Cardiac septum (tissue), 1 donor: ENCODE results near the gene APC2. TPM values are rescaled to one million over a fixed set of nuclear protein-coding genes. Genes with fewer than 3 reads are reported as not detected.

ENCODE experiments used
- DNase-seq: peaks from one replicate; pipeline ENCODE4 v3.0.0-alpha.2; 2020; ENCODE audit warnings: low spot score
- intact Hi-C: fragments of 100-400 bp; cut with DNase I; formaldehyde crosslinking; loops from one replicate; pipeline ENCODE4 v1.14.0; 2022
- long read RNA-seq: library from polyadenylated mRNA; unstranded; transcript quantifications from one replicate; pipeline ENCODE4 v2.0.0, GENCODE V29; 2021
- total RNA-seq: library from RNA; stranded (reverse); fragmentation: NEBNext Ultra II Directional; extraction: Animal tissue kit (Norgen Biotek cat#: 25700); gene quantifications from one replicate; pipeline ENCODE4 v1.2.1, GENCODE V29; 2021
- donor health status: DM: no; HTN: no; CAD: no.

Gene APC2, protein sequence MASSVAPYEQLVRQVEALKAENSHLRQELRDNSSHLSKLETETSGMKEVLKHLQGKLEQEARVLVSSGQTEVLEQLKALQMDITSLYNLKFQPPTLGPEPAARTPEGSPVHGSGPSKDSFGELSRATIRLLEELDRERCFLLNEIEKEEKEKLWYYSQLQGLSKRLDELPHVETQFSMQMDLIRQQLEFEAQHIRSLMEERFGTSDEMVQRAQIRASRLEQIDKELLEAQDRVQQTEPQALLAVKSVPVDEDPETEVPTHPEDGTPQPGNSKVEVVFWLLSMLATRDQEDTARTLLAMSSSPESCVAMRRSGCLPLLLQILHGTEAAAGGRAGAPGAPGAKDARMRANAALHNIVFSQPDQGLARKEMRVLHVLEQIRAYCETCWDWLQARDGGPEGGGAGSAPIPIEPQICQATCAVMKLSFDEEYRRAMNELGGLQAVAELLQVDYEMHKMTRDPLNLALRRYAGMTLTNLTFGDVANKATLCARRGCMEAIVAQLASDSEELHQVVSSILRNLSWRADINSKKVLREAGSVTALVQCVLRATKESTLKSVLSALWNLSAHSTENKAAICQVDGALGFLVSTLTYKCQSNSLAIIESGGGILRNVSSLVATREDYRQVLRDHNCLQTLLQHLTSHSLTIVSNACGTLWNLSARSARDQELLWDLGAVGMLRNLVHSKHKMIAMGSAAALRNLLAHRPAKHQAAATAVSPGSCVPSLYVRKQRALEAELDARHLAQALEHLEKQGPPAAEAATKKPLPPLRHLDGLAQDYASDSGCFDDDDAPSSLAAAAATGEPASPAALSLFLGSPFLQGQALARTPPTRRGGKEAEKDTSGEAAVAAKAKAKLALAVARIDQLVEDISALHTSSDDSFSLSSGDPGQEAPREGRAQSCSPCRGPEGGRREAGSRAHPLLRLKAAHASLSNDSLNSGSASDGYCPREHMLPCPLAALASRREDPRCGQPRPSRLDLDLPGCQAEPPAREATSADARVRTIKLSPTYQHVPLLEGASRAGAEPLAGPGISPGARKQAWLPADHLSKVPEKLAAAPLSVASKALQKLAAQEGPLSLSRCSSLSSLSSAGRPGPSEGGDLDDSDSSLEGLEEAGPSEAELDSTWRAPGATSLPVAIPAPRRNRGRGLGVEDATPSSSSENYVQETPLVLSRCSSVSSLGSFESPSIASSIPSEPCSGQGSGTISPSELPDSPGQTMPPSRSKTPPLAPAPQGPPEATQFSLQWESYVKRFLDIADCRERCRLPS (N-terminal part only)
- total RNA-seq: 0.08 TPM
- long read RNA-seq, partial matches to known transcripts: 0 of 5 reads
- long read RNA-seq, other reads (novel, unspliced or antisense): 5 of 5 reads

GRCh38 chr19:1449467-1450442 lies at the start of gene APC2:
TSS of gene APC2 (plus strand) at chr19:1450121. CDS start at chr19:1453002, 2,881 bp downstream.
- intact Hi-C loops: loop anchor here (10.0 kb wide), 1 partner anchor 135 kb away; no protein-coding TSS in a partner anchor
- no peak for DNase-seq

DNA sequence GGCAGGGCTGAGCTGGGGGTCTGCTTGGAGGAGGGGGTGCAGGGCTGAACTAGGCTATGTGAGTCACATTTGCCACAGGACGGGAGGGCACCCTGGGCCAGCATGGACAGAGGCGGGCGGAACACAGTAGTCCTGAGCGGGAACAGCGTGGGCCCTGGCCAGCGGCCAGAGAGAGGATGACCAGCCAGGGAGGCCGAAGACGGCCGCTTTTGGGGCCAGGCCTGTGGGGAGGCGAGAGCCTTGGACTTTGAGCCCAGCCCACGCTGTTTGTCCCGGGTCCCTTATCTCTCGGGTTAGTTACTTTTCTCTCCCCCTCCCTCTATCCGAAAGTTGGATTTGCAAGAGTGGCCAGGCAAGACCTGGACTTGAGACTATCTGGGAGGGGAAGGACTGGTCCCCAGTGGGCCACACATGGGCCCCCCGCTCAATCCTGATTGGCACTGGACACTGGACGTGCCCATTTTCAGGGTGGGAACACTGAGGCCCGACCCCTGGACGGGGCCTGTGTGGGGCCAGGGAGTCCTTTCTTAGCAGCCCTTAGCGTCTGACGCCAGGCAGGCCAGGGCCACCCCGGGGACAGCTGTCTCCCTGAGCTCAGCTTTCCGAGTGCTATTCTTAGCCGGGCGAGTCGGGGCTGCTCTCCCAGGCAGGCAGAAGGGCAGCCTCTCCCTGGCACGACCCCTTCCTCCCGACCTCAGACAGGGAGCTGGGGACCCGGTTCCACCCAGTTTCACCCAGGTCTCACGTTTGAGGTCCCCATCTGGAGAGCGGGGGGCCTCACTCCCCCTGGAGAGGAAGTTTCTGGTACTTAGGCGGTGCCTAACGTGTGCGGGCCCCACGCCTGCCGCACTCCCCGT lies 49.4 kb upstream of the APC2 start:
- DNase-seq: peak; percentile 88
- intact Hi-C loops: no loop called here

GRCh38 chr19:1401138-1401888 lies 48.6 kb upstream of the APC2 start, which contains the start of gene GAMT:
TSS of gene GAMT (minus strand) at chr19:1401542. CDS start at chr19:1401476, 66 bp downstream.
- intact Hi-C loops: no loop called here
- no peak for DNase-seq

GRCh38 chr19:1401889-1402217 lies 48.1 kb upstream of the APC2 start:
- DNase-seq: no peak
- intact Hi-C loops: no loop called here

DNA sequence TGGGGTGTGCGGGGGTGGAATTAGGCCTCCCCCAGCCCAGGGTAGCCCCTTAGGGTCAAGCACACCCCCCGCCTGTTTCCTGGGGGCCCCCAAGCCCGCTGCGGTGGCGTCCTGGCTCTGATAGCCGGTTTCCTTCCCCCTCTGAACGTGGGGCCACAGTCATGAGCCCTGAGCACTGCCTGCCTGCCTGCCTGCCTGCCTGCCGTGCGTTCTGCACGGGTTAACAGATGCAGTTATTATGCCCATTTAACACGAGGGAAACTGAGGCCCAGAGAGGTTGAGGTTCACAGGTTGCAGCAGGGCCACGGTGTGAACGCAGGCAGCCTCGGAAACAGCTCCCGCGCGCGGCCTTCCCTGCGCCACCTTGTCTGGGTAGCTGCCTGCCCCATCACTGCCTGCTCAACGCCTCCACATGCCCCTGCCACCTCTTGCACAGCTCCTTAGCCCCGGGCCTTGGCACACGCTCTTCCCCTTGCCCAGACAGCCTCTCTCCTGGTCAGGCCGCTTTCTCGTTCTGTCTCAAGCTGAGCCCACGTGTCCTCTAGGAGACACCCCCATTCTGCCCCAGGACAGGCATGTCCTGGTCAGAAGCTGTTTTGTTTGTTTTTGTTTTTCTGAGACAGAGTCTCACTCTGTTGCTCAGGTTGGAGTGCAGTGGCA lies 47.4 kb upstream of the APC2 start:
- no peak for DNase-seq
- intact Hi-C loops: no loop called here

DNA sequence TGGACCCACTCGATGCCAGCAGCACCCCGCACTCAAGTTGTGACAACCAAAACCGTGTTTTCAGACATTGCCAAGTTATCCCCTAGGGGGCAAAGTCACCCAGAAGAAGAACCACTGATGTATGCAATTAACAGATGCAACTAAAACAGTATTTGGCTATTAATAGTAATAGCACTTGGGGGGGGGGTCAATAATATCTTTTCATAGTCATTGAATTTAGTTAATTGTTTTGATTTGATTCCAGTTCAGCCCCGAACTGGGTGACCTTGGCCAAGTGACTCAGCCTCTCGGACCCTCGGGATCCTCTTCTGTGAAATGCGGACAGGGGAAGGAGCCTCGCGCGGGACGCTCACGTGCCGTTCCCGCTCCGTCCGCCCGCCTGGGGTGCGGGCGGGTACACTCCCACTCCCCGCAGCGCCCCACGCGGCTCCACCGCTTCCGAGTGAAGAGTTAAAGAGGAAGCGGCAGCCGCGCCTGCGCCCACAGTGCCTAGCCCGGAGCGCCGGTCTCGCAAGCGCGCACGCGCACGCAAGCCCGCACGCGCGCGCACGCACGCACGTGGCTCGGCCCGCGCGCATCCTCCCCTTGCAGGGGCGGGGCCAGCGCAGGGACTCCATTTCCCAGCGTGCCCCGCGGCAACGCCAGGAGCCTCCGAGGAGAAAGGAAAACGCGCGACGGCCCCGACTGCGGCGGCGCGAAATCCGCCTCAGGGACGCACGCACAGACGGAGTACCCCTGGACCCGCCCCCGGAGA lies 43.0 kb upstream of the APC2 start:
- intact Hi-C loops: loop anchor here (5.0 kb wide), 1 partner anchor 35 kb away; no protein-coding TSS in a partner anchor
- peak; percentile 99 for DNase-seq

- DNase-seq: no peak
- intact Hi-C loops: loop anchor here (5.0 kb wide), 1 partner anchor 35 kb away; no protein-coding TSS in a partner anchor
Measured at GRCh38 chr19:1407528-1408299, 42.2 kb upstream of the APC2 start, which contains the start of gene DAZAP1. TSS of gene DAZAP1 (plus strand) at chr19:1407586. CDS start at chr19:1407774, 188 bp downstream.

- DNase-seq: no peak
- intact Hi-C loops: loop anchor here (5.0 kb wide), 1 partner anchor 34 kb away; no protein-coding TSS in a partner anchor
Measured at GRCh38 chr19:1408300-1409203, 41.4 kb upstream of the APC2 start.

DNA sequence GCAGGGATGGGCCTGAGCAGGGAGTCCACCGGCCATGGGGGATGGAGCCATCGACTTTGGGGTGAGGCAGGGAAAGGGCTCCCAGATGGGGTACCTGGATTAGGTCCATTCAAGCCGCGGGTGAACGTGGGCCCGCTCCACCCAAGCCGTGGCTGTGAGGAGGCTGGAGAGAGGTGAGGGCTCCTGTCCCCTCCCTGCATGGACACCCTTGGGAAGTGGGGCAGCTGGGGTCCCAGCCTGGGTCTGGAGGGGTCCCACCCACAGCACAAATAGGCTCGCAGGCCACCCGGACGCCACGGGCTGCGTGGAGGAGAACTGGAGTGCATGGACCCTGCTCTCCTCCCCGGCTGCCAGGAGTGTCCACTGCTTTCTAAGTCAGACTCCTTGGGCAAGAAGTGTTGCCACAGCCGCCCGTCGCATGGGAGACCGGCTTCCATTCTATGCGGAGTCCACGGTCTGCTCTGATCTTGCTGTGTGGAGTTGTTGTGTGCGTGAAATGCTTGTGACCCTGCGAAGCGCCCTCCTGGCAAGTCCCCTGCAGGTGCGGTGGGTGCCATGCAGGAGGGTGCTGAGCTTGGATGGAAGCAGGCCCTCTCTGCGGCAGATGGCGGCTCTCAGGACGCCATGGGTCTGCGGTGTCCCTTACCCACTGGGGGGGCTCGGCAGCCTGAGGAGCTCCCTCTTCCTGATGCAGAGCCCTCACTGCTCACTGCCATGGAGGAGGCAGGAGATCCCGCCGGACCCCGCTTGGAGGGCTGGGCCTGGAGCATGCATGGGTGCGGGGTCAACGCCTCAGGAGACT lies 40.5 kb upstream of the APC2 start:
- intact Hi-C loops: loop anchor here (5.0 kb wide), 1 partner anchor 33 kb away; no protein-coding TSS in a partner anchor
- no peak for DNase-seq

- no peak for DNase-seq
- intact Hi-C loops: no loop called here
Measured at GRCh38 chr19:1410136-1410786, 39.7 kb upstream of the APC2 start.

DNA sequence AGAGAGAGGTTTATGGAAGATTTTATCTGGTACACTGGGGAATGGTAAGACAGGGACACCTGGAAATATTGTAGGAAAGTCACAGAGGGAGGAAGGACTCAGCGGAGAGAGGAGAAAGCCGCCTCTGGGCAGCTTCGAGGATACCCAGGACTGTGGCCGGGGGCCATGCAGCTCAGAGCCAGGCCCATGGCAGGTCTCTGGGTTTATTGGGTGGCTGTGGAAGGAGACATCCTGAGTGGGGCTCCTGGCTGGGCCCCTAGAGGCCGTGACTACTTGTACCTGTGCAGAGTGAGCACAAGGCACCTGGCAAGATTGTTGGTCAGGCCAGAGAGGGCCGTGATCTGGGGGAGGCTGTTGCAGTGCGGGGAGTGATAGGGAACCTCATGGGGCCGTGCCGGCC lies 39.1 kb upstream of the APC2 start:
- intact Hi-C loops: no loop called here
- DNase-seq: no peak
